ENCODE data around the gene SLC26A11.
"Not testable (repeated sequence)": the region's sequence is repeated elsewhere in the genome, so short reads cannot be mapped to it uniquely, and the experiment has no call there.

SLC26A11 gene

DNA sequence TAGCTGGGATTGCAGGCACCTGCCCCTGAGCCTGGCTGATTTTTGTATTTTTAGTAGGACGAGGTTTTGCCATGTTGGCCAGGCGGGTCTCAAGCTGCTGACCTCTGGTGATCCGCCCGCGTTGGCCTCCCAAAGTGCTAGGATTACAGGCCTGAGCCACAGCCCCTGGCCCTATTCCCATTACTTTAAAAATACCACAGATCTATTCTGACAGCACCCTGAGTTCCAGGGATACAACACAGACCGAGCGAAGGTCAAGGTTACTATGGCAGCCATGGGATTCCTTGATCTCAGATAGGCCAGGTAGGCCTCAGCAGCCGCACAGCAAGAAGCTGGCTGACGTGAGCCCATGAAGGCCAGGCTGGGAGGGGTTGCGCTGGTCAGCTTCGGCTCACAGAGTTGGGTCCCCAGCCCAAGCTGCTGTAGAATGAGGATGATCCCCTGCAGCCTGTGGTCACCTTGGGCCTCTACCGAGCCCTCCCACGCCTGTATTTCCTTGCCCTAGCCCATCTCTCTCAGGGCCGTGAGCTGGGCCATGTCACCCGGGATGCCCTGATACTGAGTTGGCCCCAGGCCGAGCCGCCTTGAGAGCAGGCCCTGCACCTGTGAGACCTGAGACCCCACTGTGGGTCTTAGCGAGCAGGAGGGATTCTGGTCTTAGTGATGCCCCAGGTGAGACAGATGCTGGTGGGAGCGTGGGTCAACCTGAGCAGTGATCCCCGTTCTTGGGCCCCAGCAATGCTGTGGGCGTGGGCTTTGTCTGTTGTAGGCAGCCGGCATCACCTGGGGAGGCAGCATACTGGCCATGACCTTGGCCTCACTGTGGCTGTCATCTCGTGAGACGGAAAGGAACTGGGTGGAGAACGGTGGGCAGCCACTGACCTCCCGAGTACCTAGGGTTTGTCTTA is 23.6 kb downstream of the SLC26A11 start:
- TF ChIP-seq, protein P1, sequence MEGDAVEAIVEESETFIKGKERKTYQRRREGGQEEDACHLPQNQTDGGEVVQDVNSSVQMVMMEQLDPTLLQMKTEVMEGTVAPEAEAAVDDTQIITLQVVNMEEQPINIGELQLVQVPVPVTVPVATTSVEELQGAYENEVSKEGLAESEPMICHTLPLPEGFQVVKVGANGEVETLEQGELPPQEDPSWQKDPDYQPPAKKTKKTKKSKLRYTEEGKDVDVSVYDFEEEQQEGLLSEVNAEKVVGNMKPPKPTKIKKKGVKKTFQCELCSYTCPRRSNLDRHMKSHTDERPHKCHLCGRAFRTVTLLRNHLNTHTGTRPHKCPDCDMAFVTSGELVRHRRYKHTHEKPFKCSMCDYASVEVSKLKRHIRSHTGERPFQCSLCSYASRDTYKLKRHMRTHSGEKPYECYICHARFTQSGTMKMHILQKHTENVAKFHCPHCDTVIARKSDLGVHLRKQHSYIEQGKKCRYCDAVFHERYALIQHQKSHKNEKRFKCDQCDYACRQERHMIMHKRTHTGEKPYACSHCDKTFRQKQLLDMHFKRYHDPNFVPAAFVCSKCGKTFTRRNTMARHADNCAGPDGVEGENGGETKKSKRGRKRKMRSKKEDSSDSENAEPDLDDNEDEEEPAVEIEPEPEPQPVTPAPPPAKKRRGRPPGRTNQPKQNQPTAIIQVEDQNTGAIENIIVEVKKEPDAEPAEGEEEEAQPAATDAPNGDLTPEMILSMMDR (IDR thresholded peaks at IDR 0.05; ENCODE audit: low read depth, low read length, missing control alignments): no peak
- DNase-seq (ENCODE audit: low read depth): no peak

DNA sequence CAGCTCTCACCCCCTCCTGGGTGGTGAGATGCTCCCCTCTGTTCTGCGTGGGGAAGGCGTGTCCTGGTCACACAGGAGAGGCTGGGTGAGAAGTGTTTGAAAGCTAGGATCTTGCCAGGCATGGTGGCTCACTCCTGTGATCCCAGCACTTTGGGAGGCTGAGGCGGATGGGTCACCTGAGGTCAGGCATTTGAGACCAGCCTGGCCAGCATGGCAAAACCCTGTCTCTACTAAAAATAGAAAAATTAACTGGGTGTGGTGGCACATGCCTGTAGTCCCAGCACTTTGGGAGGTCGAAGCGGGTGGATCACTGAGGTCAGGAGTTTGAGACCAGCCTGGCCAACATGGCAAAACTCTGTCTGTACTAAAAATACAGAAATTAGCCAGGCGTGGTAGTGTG is 24.2 kb downstream of the SLC26A11 start:
- in situ Hi-C loops (cut with HindIII; ENCODE audit: low sequenced_read_pairs); H3K4me3 ChIP-seq (ENCODE audit: low read depth, low read length); DNase-seq (ENCODE audit: low read depth): not testable (repeated sequence)

More for the DNA sequence above, 23.6 kb downstream of the SLC26A11 start:
- H3K4me3 ChIP-seq (ENCODE audit: low read depth, low read length): no peak overlapping the region
- in situ Hi-C loops (cut with HindIII; ENCODE audit: low sequenced_read_pairs): no loop called here

DNA sequence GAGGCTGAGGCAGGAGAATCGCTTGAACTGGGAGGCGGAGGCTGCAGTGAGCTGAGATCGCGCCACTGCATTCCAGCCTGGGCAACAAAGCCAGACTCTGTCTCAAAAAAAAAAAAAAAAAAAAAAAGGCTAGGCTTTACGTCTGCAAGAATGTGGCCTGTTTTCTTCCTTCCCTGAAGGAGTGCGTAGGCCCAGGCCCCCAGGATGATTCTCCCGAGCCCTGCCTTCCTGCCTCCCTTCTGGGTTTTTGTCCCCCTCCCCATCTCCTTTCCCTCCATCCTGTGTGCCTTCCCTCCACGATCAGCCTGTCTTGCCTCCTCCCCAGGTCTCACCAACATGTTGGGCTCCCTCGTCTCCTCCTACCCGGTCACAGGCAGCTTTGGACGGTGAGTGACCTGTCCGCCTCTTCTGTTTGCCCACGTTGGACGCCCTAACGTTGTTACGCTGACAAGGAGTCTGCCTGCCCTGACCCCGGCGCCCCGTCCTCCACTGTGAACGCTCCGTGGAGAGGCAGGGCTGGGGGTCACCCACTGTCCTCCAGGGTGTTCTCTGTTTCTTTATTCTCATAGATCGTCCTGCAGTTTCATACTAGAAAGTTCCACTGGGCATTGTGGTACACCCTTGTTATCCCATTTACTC is 24.8 kb downstream of the SLC26A11 start:
- no peak overlapping the region for H3K4me3 ChIP-seq (ENCODE audit: low read depth, low read length)
- DNase-seq (ENCODE audit: low read depth): no peak
- in situ Hi-C loops (cut with HindIII; ENCODE audit: low sequenced_read_pairs): no loop called here
- TF ChIP-seq, protein P1 (IDR thresholded peaks at IDR 0.05; ENCODE audit: low read depth, low read length, missing control alignments): no peak

DNA sequence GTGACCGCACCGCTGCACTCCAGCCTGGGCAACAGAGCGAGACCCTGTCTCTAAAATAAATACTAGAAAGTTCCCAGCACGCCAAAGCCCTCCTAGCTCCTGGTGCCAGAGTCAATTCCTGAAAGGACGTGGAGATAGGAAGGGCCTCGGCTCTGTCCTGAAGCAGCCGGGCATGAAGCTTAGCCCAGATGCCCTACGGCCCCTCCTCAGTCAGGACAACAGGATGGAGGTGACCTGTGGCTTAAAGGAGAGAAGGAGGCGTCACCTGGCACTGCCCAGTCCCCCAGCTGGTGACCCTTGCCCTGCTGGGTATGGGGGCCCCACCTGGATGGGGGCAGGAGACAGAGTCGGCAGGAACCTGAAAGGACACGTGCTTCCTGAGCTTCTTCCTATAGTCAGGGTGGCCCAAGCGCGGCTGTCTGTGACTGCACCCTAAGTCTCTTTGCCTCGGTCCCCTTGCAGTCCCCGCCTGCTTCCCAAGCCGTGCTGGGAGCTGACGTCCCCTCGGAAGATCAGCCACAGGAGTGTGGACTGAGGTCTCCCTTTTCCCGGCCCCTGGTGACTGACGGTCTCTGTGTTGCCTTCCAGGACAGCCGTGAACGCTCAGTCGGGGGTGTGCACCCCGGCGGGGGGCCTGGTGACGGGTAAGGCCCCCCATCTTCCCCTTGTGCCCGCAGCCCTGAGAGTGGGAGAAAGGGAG is 25.5 kb downstream of the SLC26A11 start:
- no peak for DNase-seq (ENCODE audit: low read depth)
- H3K4me3 ChIP-seq (ENCODE audit: low read depth, low read length): no peak overlapping the region
- in situ Hi-C loops (cut with HindIII; ENCODE audit: low sequenced_read_pairs): no loop called here
- TF ChIP-seq, protein P1 (IDR thresholded peaks at IDR 0.05; ENCODE audit: low read depth, low read length, missing control alignments): no peak

DNA sequence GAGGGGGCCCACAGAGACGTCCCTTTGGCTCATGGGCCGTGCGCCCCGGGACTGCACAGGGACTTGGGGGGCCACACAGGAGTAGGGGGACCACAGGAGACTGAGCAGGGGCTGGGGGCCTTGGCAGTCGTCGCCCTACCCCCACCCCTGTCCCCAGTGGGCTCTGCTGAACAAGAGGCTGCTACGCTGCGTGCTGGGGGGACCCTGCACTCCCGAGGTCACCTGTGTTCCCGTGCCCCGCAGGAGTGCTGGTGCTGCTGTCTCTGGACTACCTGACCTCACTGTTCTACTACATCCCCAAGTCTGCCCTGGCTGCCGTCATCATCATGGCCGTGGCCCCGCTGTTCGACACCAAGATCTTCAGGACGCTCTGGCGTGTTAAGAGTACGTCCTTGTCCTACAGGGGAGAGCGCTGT is 26.0 kb downstream of the SLC26A11 start:
- in situ Hi-C loops (cut with HindIII; ENCODE audit: low sequenced_read_pairs): no loop called here
- TF ChIP-seq, protein P1 (IDR thresholded peaks at IDR 0.05; ENCODE audit: low read depth, low read length, missing control alignments): no peak
- H3K4me3 ChIP-seq (ENCODE audit: low read depth, low read length): no peak overlapping the region
- no peak for DNase-seq (ENCODE audit: low read depth)

DNA sequence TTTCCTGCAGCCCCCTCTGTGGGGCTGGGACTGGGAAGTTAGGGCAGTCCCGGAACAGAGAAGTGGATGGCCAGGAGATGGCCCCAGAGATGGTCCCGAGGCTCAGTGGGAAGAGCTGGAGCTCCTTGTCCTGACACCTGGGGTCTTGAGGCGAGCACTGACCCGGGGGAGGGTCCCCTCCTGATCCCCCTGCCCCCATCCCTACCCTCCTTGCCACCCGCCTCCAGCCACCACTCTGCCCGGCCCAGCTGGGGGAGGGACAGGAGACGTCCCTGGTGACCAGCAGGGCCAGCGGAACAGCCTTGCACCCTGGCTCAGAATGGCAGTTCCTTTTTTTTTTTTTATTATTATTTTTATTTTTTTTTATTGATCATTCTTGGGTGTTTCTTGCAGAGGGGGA is 26.5 kb downstream of the SLC26A11 start:
- TF ChIP-seq, protein P1 (IDR thresholded peaks at IDR 0.05; ENCODE audit: low read depth, low read length, missing control alignments): no peak
- DNase-seq (ENCODE audit: low read depth): no peak
- in situ Hi-C loops (cut with HindIII; ENCODE audit: low sequenced_read_pairs): no loop called here
- no peak overlapping the region for H3K4me3 ChIP-seq (ENCODE audit: low read depth, low read length)
